ENCODE data around the gene MYOZ2.

DNA sequence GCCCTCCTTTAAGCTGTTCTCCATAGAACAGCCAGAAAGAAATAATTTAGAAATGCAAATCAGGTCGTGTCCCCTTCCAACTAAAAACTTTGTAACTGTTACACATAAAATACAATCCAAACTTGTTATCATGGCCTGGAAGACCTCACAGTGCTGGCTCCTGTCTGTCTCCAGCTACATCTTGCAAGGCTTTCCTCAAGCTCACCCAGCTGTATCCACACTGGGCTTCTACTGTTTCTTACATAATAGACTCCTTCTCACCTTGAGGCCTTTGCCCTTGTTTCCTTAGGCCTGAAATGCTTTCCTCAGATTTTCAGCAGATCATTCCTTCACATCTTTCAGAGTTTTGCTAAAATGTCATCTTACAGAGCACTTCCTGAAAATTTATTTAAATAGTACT, 43.4 kb downstream of the MYOZ2 start:
- TF ChIP-seq CTCF (IDR thresholded peaks at IDR 0.05; ENCODE audit: low read depth, low read length) (no peak), EZH2phosphoT487 (IDR thresholded peaks at IDR 0.05; ENCODE audit: low read depth) (no peak)

Data from OCI-LY3 (cell line).